IMR-90 (cell line): Measurements from ENCODE around the gene CSF1. TPM values are rescaled to one million over a fixed set of nuclear protein-coding genes. Genes with fewer than 3 reads are reported as not detected.

Source experiments
- ATAC-seq: fragments of 200-7000 bp; cut with Tn5 transposase; 2 replicates; pipeline ENCODE4 v1.9.1; 2020; ENCODE audit warnings: low read depth, mild to moderate bottlenecking, moderate library complexity
- BruUV-seq: library from RNA; stranded (reverse); fragments of 400-500 nt; replicated peaks from 2 replicates; lab custom pipeline; 2021; lab: Mats Ljungman, UMichigan
- CTCF ChIA-PET: fragments of 300-600 bp; formaldehyde crosslinking; extraction: SDS; loops from one replicate; lab custom pipeline; 2021; ENCODE audit warnings: antibody characterized with exemption; lab: Yijun Ruan, JAX
- POLR2A ChIA-PET: fragments of 300-600 bp; sonication (Branson Sonifier 250); formaldehyde crosslinking; loops from one replicate; lab custom pipeline; 2022; ENCODE audit warnings: antibody characterized with exemption; ENCODE audit not compliant: unreplicated experiment; lab: Charles Lee
- DNase-seq: peaks from one replicate; pipeline ENCODE4 v3.0.0; 2013
- H2AFZ ChIP-seq: replicated peaks from 2 replicates; pipeline ENCODE3; 2013; ENCODE audit warnings: low read length, mild to moderate bottlenecking; ENCODE audit not compliant: poor library complexity
- H2AK5ac ChIP-seq: 2 replicates; pipeline ENCODE4 v1.6.1; 2013; ENCODE audit warnings: low read depth, low read length, inconsistent platforms
- H2AK9ac ChIP-seq: replicated peaks from 2 replicates; pipeline ENCODE3; 2013; ENCODE audit warnings: mild to moderate bottlenecking, low read depth, low read length, moderate library complexity; ENCODE audit not compliant: poor library complexity
- H2BK120ac ChIP-seq: 2 replicates; pipeline ENCODE4 v1.6.1; 2013; ENCODE audit warnings: low read depth, low read length, inconsistent platforms
- H2BK15ac ChIP-seq: 3 replicates; pipeline ENCODE4 v1.6.1; 2013; ENCODE audit warnings: low read depth, low read length, inconsistent platforms
- H2BK20ac ChIP-seq: 2 replicates; pipeline ENCODE4 v1.6.1; 2013; ENCODE audit warnings: low read depth, mild to moderate bottlenecking, inconsistent platforms, low read length, moderate library complexity
- H2BK5ac ChIP-seq: 2 replicates; pipeline ENCODE4 v1.6.1; 2013; ENCODE audit warnings: mild to moderate bottlenecking, low read depth, low read length, inconsistent platforms; ENCODE audit not compliant: poor library complexity, severe bottlenecking
- H3K14ac ChIP-seq: replicated peaks from 2 replicates; pipeline ENCODE4 v1.6.1; 2013; ENCODE audit warnings: low read depth, low read length, inconsistent platforms
- H3K18ac ChIP-seq: 2 replicates; pipeline ENCODE4 v1.6.1; 2013; ENCODE audit warnings: low read depth, low read length, control low read depth
- H3K23ac ChIP-seq: 2 replicates; pipeline ENCODE4 v1.6.1; 2013; ENCODE audit warnings: low read depth, low read length, inconsistent platforms
- H3K27ac ChIP-seq: 2 replicates; pipeline ENCODE4 v1.5.1; 2013; ENCODE audit warnings: mild to moderate bottlenecking, control low read depth, low read length; ENCODE audit not compliant: insufficient read depth
- H3K27me3 ChIP-seq: 2 replicates; pipeline ENCODE4 v1.6.1; 2013; ENCODE audit warnings: low read length; ENCODE audit not compliant: control insufficient read depth, insufficient read depth
- H3K36me3 ChIP-seq: 2 replicates; pipeline ENCODE4 v1.6.1; 2013; ENCODE audit warnings: low read length, mixed read lengths; ENCODE audit not compliant: control insufficient read depth, insufficient read depth
- H3K4ac ChIP-seq: 2 replicates; pipeline ENCODE4 v1.6.1; 2013; ENCODE audit warnings: low read depth, low read length, inconsistent platforms
- H3K4me1 ChIP-seq: 2 replicates; pipeline ENCODE4 v1.6.1; 2013; ENCODE audit warnings: low read length, mixed read lengths; ENCODE audit not compliant: control insufficient read depth, insufficient read depth
- H3K4me2 ChIP-seq: 2 replicates; pipeline ENCODE4 v1.6.1; 2013; ENCODE audit warnings: low read depth, mild to moderate bottlenecking, control low read depth, low read length, moderate library complexity
- H3K4me3 ChIP-seq: 2 replicates; pipeline ENCODE4 v1.5.1; 2013; ENCODE audit warnings: low read depth, mild to moderate bottlenecking, control low read depth, low read length, moderate library complexity; ENCODE audit not compliant: insufficient read depth
- H3K56ac ChIP-seq: 2 replicates; pipeline ENCODE4 v1.6.1; 2013; ENCODE audit warnings: low read length, inconsistent platforms; ENCODE audit not compliant: insufficient read depth; ENCODE audit errors: extremely low read depth
- H3K79me1 ChIP-seq, 2 experiments: 2 replicates each; pipeline ENCODE4 v1.6.1; 2013; ENCODE audit warnings: low read length in 2 of 2, inconsistent platforms in 1 of 2, low read depth in 1 of 2
- H3K9ac ChIP-seq: 2 replicates; pipeline ENCODE4 v1.6.1; 2013; ENCODE audit warnings: low read depth, low read length, control low read depth
- H3K9me1 ChIP-seq: 2 replicates; pipeline ENCODE4 v1.6.1; 2013; ENCODE audit warnings: low read length, inconsistent platforms; ENCODE audit not compliant: insufficient read depth
- H3K9me3 ChIP-seq: 2 replicates; pipeline ENCODE4 v1.6.1; 2013; ENCODE audit warnings: low read length; ENCODE audit not compliant: control insufficient read depth, insufficient read depth
- H4K20me1 ChIP-seq: 2 replicates; pipeline ENCODE4 v1.6.1; 2013; ENCODE audit warnings: low read length, inconsistent platforms; ENCODE audit not compliant: insufficient read depth
- H4K5ac ChIP-seq: 2 replicates; pipeline ENCODE4 v1.6.1; 2013; ENCODE audit warnings: mild to moderate bottlenecking, low read depth, low read length, control low read depth
- H4K8ac ChIP-seq, 2 experiments: 2 replicates each; pipeline ENCODE4 v1.6.1; 2013; ENCODE audit warnings: low read depth in 2 of 2, low read length in 2 of 2, control low read depth in 1 of 2, inconsistent platforms in 1 of 2
- H4K91ac ChIP-seq: 2 replicates; pipeline ENCODE4 v1.6.1; 2013; ENCODE audit warnings: low read depth, low read length, inconsistent platforms; ENCODE audit not compliant: insufficient read depth
- CEBPB ChIP-seq: IDR thresholded peaks from 2 replicates; pipeline ENCODE4 v1.6.1; 2012; ENCODE audit warnings: low read depth, low read length, improper control_type of control experiment
- CHD1 ChIP-seq: IDR thresholded peaks from 2 replicates; pipeline ENCODE4 v1.6.1; 2012; ENCODE audit warnings: low read depth, low read length, improper control_type of control experiment
- MAFK ChIP-seq: IDR thresholded peaks from 2 replicates; pipeline ENCODE4 v1.6.1; 2012; ENCODE audit warnings: low read depth, low read length, improper control_type of control experiment
- RCOR1 ChIP-seq: IDR thresholded peaks from 2 replicates; pipeline ENCODE4 v1.6.1; 2012; ENCODE audit warnings: mild to moderate bottlenecking, low read length, improper control_type of control experiment; ENCODE audit not compliant: insufficient replicate concordance
- WGBS, 2 experiments: methylation state at CpG; one replicate each; pipeline versions ENCODE4 v1.1.5 to v1.1.7; 2013; ENCODE audit warnings: missing lambda C conversion rate in 2 of 2; ENCODE audit not compliant: insufficient read length in 1 of 2; ENCODE audit errors: extremely low coverage in 2 of 2; 5-methylcytosine and 5-hydroxymethylcytosine counted together
- dilution Hi-C: fragments of 300-500 bp; cut with HindIII; formaldehyde crosslinking; loops from one replicate; pipeline ENCODE4 v1.14.3; 2018; ENCODE audit warnings: low sequenced_read_pairs; ENCODE audit not compliant: unreplicated experiment
- in situ Hi-C: fragments of 300-500 bp; cut with MboI; formaldehyde crosslinking; loops from 3 replicates; pipeline ENCODE4 v1.14.3; 2019; ENCODE audit warnings: low sequenced_read_pairs, inconsistent platforms, mixed read lengths
- intact Hi-C: fragments of 100-400 bp; cut with micrococcal nuclease; formaldehyde crosslinking; loops from 2 replicates; pipeline ENCODE4 v1.10.0; 2022
- polyA plus RNA-seq, 3 experiments: library from polyadenylated mRNA; depleted of rRNA; stranded (reverse); fragments of >200 nt; gene quantifications; 2 replicates each; pipeline ENCODE4 v1.2.3, GENCODE V29; 2012; ENCODE audit warnings: low replicate concordance in 1 of 3
- total RNA-seq: library from RNA; depleted of rRNA; stranded (reverse); fragments of >200 nt; gene quantifications from 2 replicates; pipeline ENCODE4 v1.2.3, GENCODE V29; 2012

Gene CSF1
- total and polyA plus RNA-seq, 2 of the 4 experiments (the other 2 are of a cell fraction): 14.3 to 22.0 TPM

GRCh38 chr1:109927356-109927755 is 16.7 kb downstream of the CSF1 start:
- Histone ChIP-seq H3K4ac (peak overlapping the region; percentile 67; the same call in 1 of the 2 replicates), H3K56ac (no peak overlapping the region), H3K27ac (no peak overlapping the region), H3K23ac (no peak overlapping the region), H4K8ac (peak overlapping the region in 1 of 2 experiments; percentile 50; a peak in 1 of 4 replicates), H2AK9ac (peak overlapping the region; percentile 8), H3K4me1 (peaks cover 16% of the 10 kb centered on the region), H4K91ac (no peak overlapping the region), H3K4me3 (no peak overlapping the region), H3K27me3 (no peaks in the 10 kb centered on the region), H2BK120ac (no peak overlapping the region), H3K9ac (no peak overlapping the region), H3K18ac (no peak overlapping the region), H2BK15ac (0 out of 3 replicates have a peak overlapping the region, but pooled peaks have one; percentile 58), H4K5ac (no peak overlapping the region), H3K79me1 (peaks cover 4 to 57% of the 10 kb centered on the region in 2 experiments; a peak in 3 of 4 replicates), H2AK5ac (peak overlapping the region; percentile 91; the same call in 1 of the 2 replicates), H2AFZ (no peak overlapping the region), H2BK5ac (no peak overlapping the region), H3K14ac (no peak overlapping the region), H3K36me3 (peaks cover 73% of the 10 kb centered on the region), H3K9me3 (no peaks in the 10 kb centered on the region), H3K4me2 (no peak overlapping the region), H2BK20ac (no peak overlapping the region), H4K20me1 (peaks cover 10% of the 10 kb centered on the region), H3K9me1 (peaks cover 8% of the 10 kb centered on the region)
- DNase-seq: no peak
- TF ChIP-seq CHD1 (no peak), MAFK (no peak), RCOR1 (no peak), CEBPB (no peak)
- POLR2A ChIA-PET: no interaction called here
- intact Hi-C loops: no loop called here
- no CpG with 5 or more reads among the region's 7 CpGs for WGBS, 2 experiments
- BruUV-seq: no TSS peak
- dilution Hi-C loops: no loop called here
- CTCF ChIA-PET: no interaction called here
- ATAC-seq: no peak
- in situ Hi-C loops: no loop called here
